ENCODE data around the gene SLC19A2. TPM values are rescaled to one million over a fixed set of nuclear protein-coding genes. Genes with fewer than 3 reads are reported as not detected.

Gene SLC19A2
- total RNA-seq, 1 donor from 2014 or later = 18.1 TPM

DNA sequence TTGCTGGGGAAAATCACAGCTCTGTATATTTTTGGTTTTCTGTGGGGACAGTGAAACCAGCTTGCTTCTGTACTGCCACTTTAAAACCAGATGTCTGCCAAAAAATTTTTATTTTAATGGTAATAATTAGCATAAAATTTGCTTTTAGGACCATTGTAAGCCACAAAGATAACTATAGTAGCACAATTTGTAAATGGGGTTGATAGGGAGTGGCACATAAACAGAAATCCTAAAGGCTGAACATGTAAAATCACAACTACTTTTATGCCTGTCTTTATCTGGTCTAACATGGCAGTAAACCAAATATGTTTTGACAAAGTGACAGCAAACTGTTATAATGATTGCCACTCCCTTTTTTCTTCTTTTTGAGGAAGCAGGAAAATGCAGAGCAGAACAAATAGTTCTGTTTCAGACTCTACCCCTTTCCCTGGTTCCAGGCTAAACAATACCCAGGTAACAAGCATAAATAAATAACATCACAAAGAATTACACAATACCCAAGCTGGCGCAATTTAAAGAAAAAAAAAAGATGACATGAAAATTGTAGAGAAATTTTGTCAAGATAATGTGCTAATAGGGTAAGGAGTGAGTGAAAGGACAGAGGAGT is 34.4 kb downstream of the SLC19A2 start:
- Mint-ChIP-seq H3K27me3 (no peaks in the 10 kb centered on the region), H3K4me1 (ENCODE audit: low read depth) (no peaks in the 10 kb centered on the region), H3K9me3 (ENCODE audit: low read depth) (no peaks in the 10 kb centered on the region), H3K27ac (no peak overlapping the region), H3K36me3 (ENCODE audit: insufficient read depth) (no peaks in the 10 kb centered on the region), H3K4me3 (ENCODE audit: low read depth) (no peak overlapping the region)
- TF ChIP-seq, protein P1, sequence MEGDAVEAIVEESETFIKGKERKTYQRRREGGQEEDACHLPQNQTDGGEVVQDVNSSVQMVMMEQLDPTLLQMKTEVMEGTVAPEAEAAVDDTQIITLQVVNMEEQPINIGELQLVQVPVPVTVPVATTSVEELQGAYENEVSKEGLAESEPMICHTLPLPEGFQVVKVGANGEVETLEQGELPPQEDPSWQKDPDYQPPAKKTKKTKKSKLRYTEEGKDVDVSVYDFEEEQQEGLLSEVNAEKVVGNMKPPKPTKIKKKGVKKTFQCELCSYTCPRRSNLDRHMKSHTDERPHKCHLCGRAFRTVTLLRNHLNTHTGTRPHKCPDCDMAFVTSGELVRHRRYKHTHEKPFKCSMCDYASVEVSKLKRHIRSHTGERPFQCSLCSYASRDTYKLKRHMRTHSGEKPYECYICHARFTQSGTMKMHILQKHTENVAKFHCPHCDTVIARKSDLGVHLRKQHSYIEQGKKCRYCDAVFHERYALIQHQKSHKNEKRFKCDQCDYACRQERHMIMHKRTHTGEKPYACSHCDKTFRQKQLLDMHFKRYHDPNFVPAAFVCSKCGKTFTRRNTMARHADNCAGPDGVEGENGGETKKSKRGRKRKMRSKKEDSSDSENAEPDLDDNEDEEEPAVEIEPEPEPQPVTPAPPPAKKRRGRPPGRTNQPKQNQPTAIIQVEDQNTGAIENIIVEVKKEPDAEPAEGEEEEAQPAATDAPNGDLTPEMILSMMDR (IDR thresholded peaks at IDR 0.05; ENCODE audit: unreplicated experiment) = no peak
- no peak for DNase-seq (ENCODE audit: low spot score, unreplicated experiment)

DNA sequence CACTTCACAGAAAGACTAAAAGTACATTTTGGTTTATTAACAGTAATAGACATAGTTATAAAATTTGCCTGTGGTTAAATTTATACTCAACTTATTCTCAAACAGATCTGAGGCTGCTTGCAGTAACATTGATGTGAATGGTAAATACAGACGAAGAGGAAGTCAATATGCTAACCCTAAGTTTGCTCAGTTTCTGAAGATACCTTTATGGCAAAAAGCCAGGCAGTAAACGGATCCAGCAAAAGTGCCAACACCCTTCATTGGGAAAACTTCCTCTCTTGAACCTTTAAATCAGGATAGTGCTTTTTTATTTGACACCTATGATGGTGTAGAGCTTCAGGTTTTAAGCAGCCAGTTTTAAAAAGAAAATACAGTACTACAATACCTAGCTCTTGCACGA is 41.8 kb downstream of the SLC19A2 start:
- no peaks in the 10 kb centered on the region for H3K9me3 Mint-ChIP-seq (ENCODE audit: low read depth)
- H3K4me3 Mint-ChIP-seq (ENCODE audit: low read depth) = no peak overlapping the region
- H3K36me3 Mint-ChIP-seq (ENCODE audit: insufficient read depth) = no peaks in the 10 kb centered on the region
- H3K27ac Mint-ChIP-seq = no peak overlapping the region
- no peak for DNase-seq (ENCODE audit: low spot score, unreplicated experiment)
- peaks cover 4% of the 10 kb centered on the region for H3K4me1 Mint-ChIP-seq (ENCODE audit: low read depth)
- TF ChIP-seq, protein P1 (IDR thresholded peaks at IDR 0.05; ENCODE audit: unreplicated experiment) = no peak
- peaks cover 16% of the 10 kb centered on the region for H3K27me3 Mint-ChIP-seq

DNA sequence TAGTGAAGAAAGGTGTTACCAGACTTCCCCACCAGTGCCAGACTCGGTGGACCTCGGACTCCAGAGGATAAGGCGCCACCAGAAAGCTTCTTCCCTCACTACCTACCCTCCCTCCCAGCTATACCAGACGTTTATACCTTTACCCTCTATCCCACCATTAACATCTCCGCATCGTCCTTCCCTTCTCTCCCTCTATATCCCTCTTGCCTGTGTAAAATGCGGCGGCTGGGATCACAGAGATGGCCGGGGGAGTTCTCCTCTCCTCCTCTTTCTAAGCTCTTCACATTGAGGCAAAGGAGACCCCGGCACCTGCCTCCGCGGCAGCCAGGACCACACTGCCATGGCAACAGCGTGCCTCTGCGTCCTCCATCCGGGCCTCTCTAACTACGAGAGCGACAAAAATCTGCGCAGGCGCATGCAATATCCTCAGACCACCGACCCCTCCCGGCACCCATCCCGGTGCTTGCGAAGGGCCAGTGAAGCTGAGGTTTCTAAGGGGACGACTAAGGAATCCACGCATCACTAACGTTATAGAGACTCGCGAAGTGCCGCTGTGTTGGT is 58.6 kb downstream of the SLC19A2 start, which contains the start of gene CCDC181:
Gene CCDC181 (minus strand): TSS at position 394 of the 561 bp plus-strand sequence. CDS start 2,547 bp downstream, outside the sequence.
- TF ChIP-seq, protein P1 (IDR thresholded peaks at IDR 0.05; ENCODE audit: unreplicated experiment) = no peak
- Mint-ChIP-seq H3K9me3 (ENCODE audit: low read depth) (peaks cover 10% of the 10 kb centered on the region), H3K27me3 (peaks cover 27% of the 10 kb centered on the region), H3K4me3 (ENCODE audit: low read depth) (peak within 1 kb of the TSS; percentile 88), H3K36me3 (ENCODE audit: insufficient read depth) (no peaks in the 10 kb centered on the region), H3K4me1 (ENCODE audit: low read depth) (peaks cover 6% of the 10 kb centered on the region), H3K27ac (peak within 1 kb of the TSS; percentile 86)
- peak; percentile 72 for DNase-seq (ENCODE audit: low spot score, unreplicated experiment)

DNA sequence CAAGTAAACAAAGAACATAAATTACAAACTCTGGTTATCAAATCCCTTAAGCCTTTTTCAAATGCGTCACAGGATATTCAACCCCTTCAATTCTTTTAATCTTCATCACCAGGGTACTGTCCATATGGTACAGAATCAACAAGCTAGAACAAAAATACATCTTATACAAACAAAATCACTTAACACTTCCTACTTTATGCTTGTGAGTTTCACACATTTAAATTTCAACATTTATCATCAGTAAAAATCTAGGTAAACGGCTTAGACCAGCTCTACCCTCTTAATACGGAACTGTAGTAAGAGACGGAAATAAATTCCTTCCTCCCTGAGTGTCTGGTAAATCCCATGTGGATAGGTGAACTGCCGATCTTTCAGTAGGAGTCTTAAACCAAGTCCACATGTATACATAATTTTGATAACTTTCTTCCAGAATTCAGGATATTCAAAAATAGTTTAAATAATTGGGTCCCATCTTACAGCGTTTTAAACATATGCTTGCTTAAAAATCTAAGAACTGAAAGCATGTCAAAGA is 59.5 kb downstream of the SLC19A2 start:
- Mint-ChIP-seq H3K9me3 (ENCODE audit: low read depth) (peaks cover 5% of the 10 kb centered on the region), H3K4me1 (ENCODE audit: low read depth) (peaks cover 6% of the 10 kb centered on the region), H3K4me3 (ENCODE audit: low read depth) (peak overlapping the region; percentile 88), H3K27me3 (peaks cover 19% of the 10 kb centered on the region), H3K27ac (no peak overlapping the region), H3K36me3 (ENCODE audit: insufficient read depth) (peaks cover 2% of the 10 kb centered on the region)
- TF ChIP-seq, protein P1 (IDR thresholded peaks at IDR 0.05; ENCODE audit: unreplicated experiment) = no peak
- DNase-seq (ENCODE audit: low spot score, unreplicated experiment) = no peak

DNA sequence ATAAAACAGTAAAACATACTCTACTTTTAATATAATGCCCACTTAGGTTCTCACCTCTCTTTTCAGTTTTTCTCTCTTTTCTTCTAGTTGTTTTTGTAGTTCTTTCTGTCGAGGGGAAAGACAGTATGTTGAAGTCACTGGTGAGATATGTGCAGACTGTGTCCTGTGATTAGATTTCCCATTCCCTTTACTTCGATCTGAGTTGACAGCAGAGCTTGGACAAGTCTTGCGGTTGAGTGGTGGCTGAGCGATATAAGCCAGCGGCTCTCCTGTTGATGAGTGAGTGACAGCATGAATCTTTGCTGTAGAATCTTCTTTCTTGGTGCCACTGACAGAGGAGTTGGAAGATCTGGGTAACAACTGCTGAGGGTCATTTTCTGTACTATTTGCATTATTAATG is 64.4 kb downstream of the SLC19A2 start:
- no peak overlapping the region for H3K27ac Mint-ChIP-seq
- DNase-seq (ENCODE audit: low spot score, unreplicated experiment) = no peak
- H3K4me3 Mint-ChIP-seq (ENCODE audit: low read depth) = no peak overlapping the region
- no peaks in the 10 kb centered on the region for H3K9me3 Mint-ChIP-seq (ENCODE audit: low read depth)
- H3K4me1 Mint-ChIP-seq (ENCODE audit: low read depth) = no peaks in the 10 kb centered on the region
- no peaks in the 10 kb centered on the region for H3K27me3 Mint-ChIP-seq
- TF ChIP-seq, protein P1 (IDR thresholded peaks at IDR 0.05; ENCODE audit: unreplicated experiment) = no peak
- H3K36me3 Mint-ChIP-seq (ENCODE audit: insufficient read depth) = peaks cover 5% of the 10 kb centered on the region
